ENCODE data around the gene GP2. TPM values are rescaled to one million over a fixed set of nuclear protein-coding genes. Genes with fewer than 3 reads are reported as not detected.

GP2 gene
- 0.13 TPM in 1 of 5 replicates, not detected in the others for total RNA-seq (2022; extraction: Qiagen RNA extraction)

GRCh38 chr16:20327444-20328041, at the start of gene GP2:
Gene GP2 (minus strand): TSS chr16:20327513. CDS start chr16:20326431, 1,082 bp downstream.

DNA sequence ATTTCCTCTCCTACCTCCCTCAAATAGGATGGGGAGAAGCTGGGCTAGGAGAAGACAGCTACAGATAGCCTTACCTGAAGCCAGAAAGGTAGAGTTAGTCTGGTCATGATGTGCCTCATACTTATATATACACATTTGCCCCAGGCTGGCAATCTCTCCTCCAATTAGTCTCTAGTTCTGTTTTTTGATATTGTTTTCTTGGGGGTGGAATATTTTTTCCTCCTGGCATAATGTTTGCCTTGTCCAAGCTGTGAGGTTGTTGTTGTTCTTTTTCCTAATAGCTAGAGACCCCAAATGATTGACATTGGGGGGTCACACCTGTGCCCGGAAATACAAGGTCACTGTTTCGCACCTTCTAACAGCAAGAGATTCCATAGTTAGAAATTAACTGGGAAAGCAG, 25.3 kb upstream of the GP2 start, which contains the start of gene UMOD:
Gene UMOD, minus strand, starts transcription at position 101 of the 400 bp plus-strand sequence. CDS start 1,978 bp downstream, outside the sequence.

Other genes starting within 250 kb of the GP2 start
- not detected in 5 replicates for gene UMOD, start 25.2 kb upstream of the GP2 start, total RNA-seq (2022; extraction: Qiagen RNA extraction)
- not detected in 5 replicates for gene PDILT, start 77.2 kb upstream of the GP2 start, total RNA-seq (2022; extraction: Qiagen RNA extraction)
- not detected in 5 replicates for gene ACSM5, start 82.0 kb upstream of the GP2 start, total RNA-seq (2022; extraction: Qiagen RNA extraction)
- not detected in 5 replicates for gene ACSM2A, start 124.0 kb upstream of the GP2 start, total RNA-seq (2022; extraction: Qiagen RNA extraction)
- not detected in 5 replicates for gene ACSM2B, start 248.9 kb upstream of the GP2 start, total RNA-seq (2022; extraction: Qiagen RNA extraction)